Measurements from ENCODE around the gene HYAL2.
"Not testable (repeated sequence)": the region's sequence is repeated elsewhere in the genome, so short reads cannot be mapped to it uniquely, and the experiment has no call there.

HYAL2 gene

DNA sequence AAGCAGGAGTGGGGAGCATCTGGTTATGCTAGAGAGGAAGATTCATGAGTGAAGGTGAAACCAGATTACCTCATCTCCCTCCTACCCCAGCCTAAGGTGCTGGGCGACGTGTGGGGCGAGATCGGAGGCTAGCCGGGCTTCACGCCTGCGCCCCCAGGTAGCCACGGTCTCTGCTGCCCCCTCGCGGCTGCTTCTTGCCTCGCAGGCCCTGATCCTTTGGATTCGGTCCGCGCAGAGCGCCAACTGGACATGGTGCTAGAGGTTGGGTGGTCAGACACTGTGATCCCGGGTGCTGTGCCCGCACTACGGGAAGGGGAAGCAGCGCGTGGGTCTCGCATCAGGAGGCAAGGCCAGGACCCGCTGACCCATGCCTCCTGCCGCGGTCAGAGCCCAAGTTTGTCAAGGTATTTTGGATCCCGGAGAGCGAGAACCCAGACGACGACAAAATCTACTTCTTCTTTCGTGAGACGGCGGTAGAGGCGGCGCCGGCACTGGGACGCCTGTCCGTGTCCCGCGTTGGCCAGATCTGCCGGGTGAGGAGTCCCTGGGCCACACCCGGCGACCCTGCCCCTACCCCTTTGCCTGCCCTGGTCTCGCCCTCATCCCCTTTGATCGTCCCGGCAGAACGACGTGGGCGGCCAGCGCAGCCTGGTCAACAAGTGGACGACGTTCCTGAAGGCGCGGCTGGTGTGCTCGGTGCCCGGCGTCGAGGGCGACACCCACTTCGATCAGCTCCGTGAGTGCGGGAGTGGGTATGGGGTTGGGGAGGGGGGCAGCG lies 49.4 kb downstream of the HYAL2 start:
- peak overlapping the region; percentile 44 for H3K27ac ChIP-seq
- ChIA-PET POLR2A (ENCODE audit: low non-redundant PET) (no interaction called here), CTCF (interaction anchor here (0.7 kb wide), 1 partner anchor 416 kb away, joined by 4 read pairs; no protein-coding TSS in a partner anchor)
- peak; percentile 82 for DNase-seq (ENCODE audit: low spot score)
- TF ChIP-seq, protein P1, sequence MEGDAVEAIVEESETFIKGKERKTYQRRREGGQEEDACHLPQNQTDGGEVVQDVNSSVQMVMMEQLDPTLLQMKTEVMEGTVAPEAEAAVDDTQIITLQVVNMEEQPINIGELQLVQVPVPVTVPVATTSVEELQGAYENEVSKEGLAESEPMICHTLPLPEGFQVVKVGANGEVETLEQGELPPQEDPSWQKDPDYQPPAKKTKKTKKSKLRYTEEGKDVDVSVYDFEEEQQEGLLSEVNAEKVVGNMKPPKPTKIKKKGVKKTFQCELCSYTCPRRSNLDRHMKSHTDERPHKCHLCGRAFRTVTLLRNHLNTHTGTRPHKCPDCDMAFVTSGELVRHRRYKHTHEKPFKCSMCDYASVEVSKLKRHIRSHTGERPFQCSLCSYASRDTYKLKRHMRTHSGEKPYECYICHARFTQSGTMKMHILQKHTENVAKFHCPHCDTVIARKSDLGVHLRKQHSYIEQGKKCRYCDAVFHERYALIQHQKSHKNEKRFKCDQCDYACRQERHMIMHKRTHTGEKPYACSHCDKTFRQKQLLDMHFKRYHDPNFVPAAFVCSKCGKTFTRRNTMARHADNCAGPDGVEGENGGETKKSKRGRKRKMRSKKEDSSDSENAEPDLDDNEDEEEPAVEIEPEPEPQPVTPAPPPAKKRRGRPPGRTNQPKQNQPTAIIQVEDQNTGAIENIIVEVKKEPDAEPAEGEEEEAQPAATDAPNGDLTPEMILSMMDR (conservative IDR thresholded peaks at IDR 0.05; ENCODE audit: low read depth): peak; percentile 87

DNA sequence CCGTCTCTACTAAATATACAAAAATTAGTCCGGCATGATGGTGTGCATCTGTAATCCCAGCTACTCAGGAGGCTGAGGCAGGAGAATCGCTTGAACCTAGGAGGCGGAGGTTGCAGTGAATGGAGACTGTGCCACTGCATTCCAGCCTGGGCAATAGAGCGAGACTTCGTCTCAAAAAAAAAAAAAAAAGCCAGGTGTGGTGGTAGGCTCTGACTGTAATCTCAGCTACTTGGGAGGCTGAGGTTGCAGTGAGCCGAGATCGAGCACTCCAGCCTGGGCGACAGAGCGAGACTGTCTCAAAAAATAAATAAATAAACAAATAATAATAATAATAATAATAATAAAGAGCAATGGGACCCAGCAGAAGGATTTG lies 50.0 kb downstream of the HYAL2 start:
- peak overlapping the region; percentile 100 for H3K27ac ChIP-seq
- POLR2A ChIA-PET (ENCODE audit: low non-redundant PET); DNase-seq (ENCODE audit: low spot score): not testable (repeated sequence)
- CTCF ChIA-PET: interaction anchor here (0.7 to 1.9 kb wide), 2 partner anchors 46 to 415 kb away, joined by 4 to 9 read pairs; no protein-coding TSS in a partner anchor

DNA sequence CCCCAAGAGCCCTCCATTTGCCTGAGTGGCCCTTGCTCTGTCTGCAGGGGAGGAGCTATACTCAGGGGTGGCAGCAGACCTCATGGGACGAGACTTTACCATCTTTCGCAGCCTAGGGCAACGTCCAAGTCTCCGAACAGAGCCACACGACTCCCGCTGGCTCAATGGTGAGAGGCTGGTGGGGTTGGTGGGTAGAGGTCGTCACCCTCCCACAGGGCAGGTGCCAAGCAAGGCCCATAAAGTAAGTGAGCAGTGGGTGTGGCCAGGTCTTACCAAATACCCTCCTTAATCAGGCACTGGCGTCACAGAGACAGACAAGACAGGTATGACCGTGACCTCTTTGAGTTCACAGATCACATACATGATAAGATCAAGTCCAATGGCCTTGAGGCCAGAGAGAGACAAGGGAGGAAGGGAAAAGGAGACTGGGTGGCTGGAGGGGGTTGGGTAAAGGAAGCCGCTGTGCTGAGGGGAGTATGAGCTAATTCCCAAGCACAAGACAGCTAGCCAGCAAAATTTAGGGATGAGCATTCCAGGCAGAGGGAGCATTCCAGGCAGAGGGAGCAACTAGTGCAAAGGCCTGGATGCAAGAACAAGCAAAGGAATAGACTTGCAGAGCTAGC lies 51.1 kb downstream of the HYAL2 start:
- POLR2A ChIA-PET (ENCODE audit: low non-redundant PET): no interaction called here
- H3K27ac ChIP-seq: peak overlapping the region; percentile 100

DNA sequence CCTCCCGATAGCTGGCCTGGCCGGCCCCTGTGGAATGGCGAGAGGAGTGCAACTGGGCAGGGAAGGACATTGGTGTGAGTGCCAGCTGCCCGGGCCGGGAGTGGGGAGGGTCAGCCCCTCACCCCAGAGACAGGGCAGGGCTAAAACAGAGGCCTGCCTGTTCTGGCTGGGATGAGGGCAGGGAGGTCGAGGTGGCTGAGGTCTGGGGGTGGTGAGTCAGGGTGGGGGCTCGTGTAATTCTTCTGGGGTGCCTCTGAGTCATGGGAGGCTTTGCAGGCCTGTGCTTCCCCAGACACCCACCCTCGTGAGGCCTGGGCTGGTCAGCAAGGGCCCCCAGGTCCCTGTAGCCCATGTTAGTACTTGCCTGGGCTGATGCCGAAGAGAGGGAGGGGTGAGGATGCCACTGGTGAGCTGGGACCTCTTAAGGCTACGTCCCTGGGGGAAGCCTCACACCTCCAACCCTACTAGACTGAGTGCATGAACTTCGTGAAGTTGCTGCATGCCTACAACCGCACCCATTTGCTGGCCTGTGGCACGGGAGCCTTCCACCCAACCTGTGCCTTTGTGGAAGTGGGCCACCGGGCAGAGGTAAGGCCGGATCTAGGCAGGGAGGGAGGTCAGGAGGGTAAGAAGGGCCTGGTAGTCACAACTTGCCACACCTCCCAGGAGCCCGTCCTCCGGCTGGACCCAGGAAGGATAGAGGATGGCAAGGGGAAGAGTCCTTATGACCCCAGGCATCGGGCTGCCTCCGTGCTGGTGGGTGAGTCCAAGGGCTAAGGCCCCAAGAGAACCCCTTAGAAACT lies 51.9 kb downstream of the HYAL2 start:
- TF ChIP-seq, protein P1 (conservative IDR thresholded peaks at IDR 0.05; ENCODE audit: low read depth): no peak
- H3K27ac ChIP-seq: peak overlapping the region; percentile 100
- POLR2A ChIA-PET (ENCODE audit: low non-redundant PET): no interaction called here
- CTCF ChIA-PET: interaction anchor here (0.7 to 1.9 kb wide), 3 partner anchors 10 to 44 kb away, joined by 4 to 9 read pairs (median 5); no protein-coding TSS in a partner anchor
- DNase-seq (ENCODE audit: low spot score): no peak

More for the DNA sequence above, 51.1 kb downstream of the HYAL2 start:
- TF ChIP-seq, protein P1 (conservative IDR thresholded peaks at IDR 0.05; ENCODE audit: low read depth): no peak
- CTCF ChIA-PET: interaction anchor here (0.7 to 1.9 kb wide), 2 partner anchors 28 to 45 kb away, joined by 5 to 9 read pairs; no protein-coding TSS in a partner anchor
- DNase-seq (ENCODE audit: low spot score): no peak

DNA sequence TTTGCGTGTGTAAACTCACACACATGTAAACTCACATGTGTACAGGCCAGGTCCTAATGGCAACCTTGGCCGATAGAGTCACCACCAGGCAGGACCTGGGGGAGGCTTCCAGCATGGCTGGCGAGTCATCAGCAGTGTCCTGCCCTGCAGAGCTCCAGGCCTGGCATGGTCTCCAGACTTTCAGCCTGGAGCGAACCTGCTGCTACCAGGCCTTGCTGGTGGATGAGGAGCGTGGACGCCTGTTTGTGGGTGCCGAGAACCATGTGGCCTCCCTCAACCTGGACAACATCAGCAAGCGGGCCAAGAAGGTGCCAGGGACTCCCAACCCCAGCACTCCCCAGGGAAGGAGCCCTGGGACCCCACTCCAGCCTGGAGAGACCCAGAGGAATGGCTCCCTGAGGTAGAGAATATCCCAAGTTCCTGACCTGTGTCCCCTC lies 52.5 kb downstream of the HYAL2 start:
- H3K27ac ChIP-seq: peak overlapping the region; percentile 100
- ChIA-PET POLR2A (ENCODE audit: low non-redundant PET) (interaction anchor here (0.6 kb wide), 1 partner anchor 76 kb away, joined by 3 read pairs; no protein-coding TSS in a partner anchor), CTCF (interaction anchor here (1.4 kb wide), 1 partner anchor 10 kb away, joined by 4 read pairs; no protein-coding TSS in a partner anchor)
- peak; percentile 46 for DNase-seq (ENCODE audit: low spot score)
- TF ChIP-seq, protein P1 (conservative IDR thresholded peaks at IDR 0.05; ENCODE audit: low read depth): no peak

DNA sequence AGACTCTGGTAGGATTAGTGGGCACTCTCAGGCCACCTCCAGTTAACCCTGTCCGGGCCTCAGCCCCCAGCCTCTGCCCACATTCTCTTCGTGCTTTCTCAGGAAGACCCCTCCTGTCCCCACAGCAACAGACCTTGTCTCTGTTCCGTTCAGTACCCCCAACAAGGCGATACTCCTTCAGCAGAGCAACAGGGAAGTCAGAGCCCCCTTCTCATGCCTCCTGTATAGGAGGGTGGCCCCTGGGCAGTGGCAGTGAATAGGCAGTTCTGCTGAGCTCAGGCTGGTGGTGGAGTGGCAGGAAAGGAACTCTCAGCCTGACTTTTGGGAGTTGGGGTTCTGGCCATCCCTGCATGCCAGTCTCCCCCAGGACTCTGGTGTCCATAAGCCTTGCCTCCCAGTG lies 53.1 kb downstream of the HYAL2 start:
- POLR2A ChIA-PET (ENCODE audit: low non-redundant PET): interaction anchor here (0.6 kb wide), 1 partner anchor 76 kb away, joined by 3 read pairs; no protein-coding TSS in a partner anchor
- CTCF ChIA-PET: interaction anchor here (0.7 to 1.4 kb wide), 2 partner anchors 9 to 23 kb away, joined by 3 to 4 read pairs; no protein-coding TSS in a partner anchor
- DNase-seq (ENCODE audit: low spot score): no peak
- TF ChIP-seq, protein P1 (conservative IDR thresholded peaks at IDR 0.05; ENCODE audit: low read depth): no peak
- peak overlapping the region; percentile 100 for H3K27ac ChIP-seq
